GM23338 (cell line): ENCODE data around the gene SLC34A3. TPM values are rescaled to one million over a fixed set of nuclear protein-coding genes. Genes with fewer than 3 reads are reported as not detected.

ENCODE experiments used
- ATAC-seq: fragments of 200-7000 bp; cut with Tn5 transposase; 3 replicates; pipeline ENCODE4 v1.9.1; 2020
- DNase-seq: peaks from one replicate; pipeline ENCODE4 v3.0.0-alpha.2; 2015; ENCODE audit warnings: low spot score
- H2AFZ ChIP-seq: fragments of 200-600 bp; sonication (generic); 2 replicates; pipeline ENCODE4 v1.8.0; 2016; ENCODE audit warnings: antibody characterized with exemption, mild to moderate bottlenecking, moderate library complexity
- H3F3A ChIP-seq: fragments of 200-600 bp; sonication (generic); replicated peaks from 2 replicates; pipeline ENCODE4 v1.8.0; 2017; ENCODE audit warnings: antibody characterized with exemption, mixed run types, low read depth
- H3K27ac ChIP-seq: fragments of 200-600 bp; sonication (generic); 2 replicates; pipeline ENCODE4 v1.6.1; 2016; ENCODE audit warnings: low read depth
- H3K27me3 ChIP-seq: fragments of 200-600 bp; sonication (generic); 2 replicates; pipeline ENCODE4 v1.8.0; 2016; ENCODE audit warnings: mild to moderate bottlenecking, mixed run types, moderate library complexity; ENCODE audit not compliant: insufficient read depth
- H3K36me3 ChIP-seq: fragments of 200-600 bp; sonication (generic); 2 replicates; pipeline ENCODE4 v1.8.0; 2016; ENCODE audit warnings: mild to moderate bottlenecking; ENCODE audit not compliant: insufficient read depth
- H3K4me1 ChIP-seq: fragments of 200-600 bp; sonication (generic); 2 replicates; pipeline ENCODE4 v1.8.0; 2016; ENCODE audit warnings: mild to moderate bottlenecking, moderate library complexity; ENCODE audit not compliant: insufficient read depth
- H3K4me2 ChIP-seq: fragments of 200-600 bp; sonication (generic); 2 replicates; pipeline ENCODE4 v1.7.1; 2017; ENCODE audit warnings: mixed run types
- H3K4me3 ChIP-seq: fragments of 200-600 bp; sonication (generic); 2 replicates; pipeline ENCODE4 v1.6.1; 2016; ENCODE audit warnings: mixed run types
- H3K79me2 ChIP-seq: fragments of 200-600 bp; sonication (generic); replicated peaks from 2 replicates; pipeline ENCODE4 v1.8.0; 2017; ENCODE audit warnings: mild to moderate bottlenecking; ENCODE audit not compliant: insufficient read depth
- H3K9me2 ChIP-seq: fragments of 200-600 bp; sonication (generic); 2 replicates; pipeline ENCODE4 v1.8.0; 2017; ENCODE audit not compliant: insufficient read depth
- H4K20me1 ChIP-seq: fragments of 200-600 bp; sonication (generic); replicated peaks from 2 replicates; pipeline ENCODE4 v1.8.0; 2017; ENCODE audit warnings: mild to moderate bottlenecking; ENCODE audit not compliant: insufficient read depth
- H3K27ac Mint-ChIP-seq: 2 replicates; pipeline ENCODE4 v1.8.0; 2020; ENCODE audit warnings: inconsistent platforms, mild to moderate bottlenecking, moderate library complexity, mixed read lengths
- H3K27me3 Mint-ChIP-seq: 3 replicates; pipeline ENCODE4 v1.8.0; 2022; ENCODE audit warnings: low read depth, mild to moderate bottlenecking, moderate library complexity, mixed read lengths, inconsistent platforms; ENCODE audit not compliant: insufficient read depth, poor library complexity
- H3K36me3 Mint-ChIP-seq: 3 replicates; pipeline ENCODE4 v1.8.0; 2021; ENCODE audit warnings: low read depth, mild to moderate bottlenecking, inconsistent platforms, moderate library complexity, mixed read lengths
- H3K4me1 Mint-ChIP-seq: 3 replicates; pipeline ENCODE4 v1.8.0; 2020; ENCODE audit warnings: mild to moderate bottlenecking, inconsistent platforms, mixed read lengths
- H3K4me3 Mint-ChIP-seq: 3 replicates; pipeline ENCODE4 v1.8.0; 2021; ENCODE audit warnings: moderate library complexity, mild to moderate bottlenecking, inconsistent platforms, mixed read lengths
- H3K9me3 Mint-ChIP-seq: 3 replicates; pipeline ENCODE4 v1.8.0; 2020; ENCODE audit warnings: moderate library complexity, mild to moderate bottlenecking, inconsistent platforms, mixed read lengths
- CREB1 ChIP-seq: fragments of 250-450 bp; sonication (Bioruptor Pico); IDR thresholded peaks from 2 replicates; pipeline ENCODE4 v1.5.0; 2020; ENCODE audit warnings: low read depth, mild to moderate bottlenecking, moderate library complexity
- ETS1 ChIP-seq: IDR thresholded peaks from 2 replicates; pipeline ENCODE4 v1.6.1; 2016; ENCODE audit warnings: antibody characterized with exemption
- EZH2 ChIP-seq: fragments of 200-600 bp; sonication (generic); IDR thresholded peaks from one replicate; pipeline ENCODE4 v1.8.0; 2017; ENCODE audit warnings: antibody characterized with exemption, mild to moderate bottlenecking, low read depth; ENCODE audit not compliant: unreplicated experiment
- EZH2phosphoT487 ChIP-seq: fragments of 200-600 bp; sonication (generic); IDR thresholded peaks from one replicate; pipeline ENCODE4 v1.8.1; 2018; ENCODE audit warnings: antibody characterized with exemption; ENCODE audit not compliant: unreplicated experiment
- JUNB ChIP-seq: IDR thresholded peaks from one replicate; pipeline ENCODE4 v1.6.1; 2016; ENCODE audit warnings: antibody characterized with exemption; ENCODE audit not compliant: unreplicated experiment
- POLR2AphosphoS5 ChIP-seq: IDR thresholded peaks from 2 replicates; pipeline ENCODE4 v1.6.1; 2016; ENCODE audit warnings: antibody characterized with exemption, low read depth
- STAT1 ChIP-seq: IDR thresholded peaks from one replicate; pipeline ENCODE4 v1.6.1; 2016; ENCODE audit warnings: antibody characterized with exemption; ENCODE audit not compliant: unreplicated experiment
- ZNF462 ChIP-seq: fragments of 250-450 bp; sonication (Bioruptor Pico); IDR thresholded peaks from 2 replicates; pipeline ENCODE4 v1.5.0; 2020; ENCODE audit warnings: mild to moderate bottlenecking, moderate library complexity
- polyA plus RNA-seq: library from polyadenylated mRNA; unstranded; fragments of >200 nt; fragmentation: Nextera tagmentation; extraction: Ambion mirVana; gene quantifications from 2 replicates; pipeline ENCODE4 v1.2.1, GENCODE V29; 2016
- total RNA-seq: library from RNA; depleted of rRNA; stranded (reverse); fragments of >200 nt; shearing (Covaris generic); gene quantifications from 2 replicates; pipeline ENCODE4 v1.2.3, GENCODE V29; 2014

Gene SLC34A3
- total and polyA plus RNA-seq, 2 experiments from 2014 or later: not detected

- TF ChIP-seq ZNF462 (CRISPR knock-in tag) (no peak), EZH2phosphoT487 (no peak), EZH2 (no peak), JUNB (no peak), POLR2AphosphoS5 (no peak)
These were observed 40.4 kb downstream of the SLC34A3 start (continued) for GRCh38 chr9:137270929-137271695.

- Mint-ChIP-seq H3K4me3 (no peak overlapping the region), H3K4me1 (peaks cover 32% of the 10 kb centered on the region), H3K36me3 (peaks cover 31% of the 10 kb centered on the region), H3K9me3 (no peaks in the 10 kb centered on the region; the same call in 2 of the 3 replicates), H3K27ac (no peak overlapping the region), H3K27me3 (peaks cover 29% of the 10 kb centered on the region)
- Histone ChIP-seq H3K4me1 (peaks cover 6% of the 10 kb centered on the region), H4K20me1 (0 out of 2 replicates have a peak, but pooled peaks cover 9% of the 10 kb centered on the region), H2AFZ (no peak overlapping the region), H3K4me3 (no peak overlapping the region), H3K79me2 (no peaks in the 10 kb centered on the region), H3K36me3 (peaks cover 10% of the 10 kb centered on the region; the same call in 1 of the 2 replicates), H3K4me2 (no peak overlapping the region), H3K27me3 (no peaks in the 10 kb centered on the region), H3K27ac (no peak overlapping the region; the same call in 1 of the 2 replicates), H3F3A (0 out of 2 replicates have a peak, but pooled peaks cover 1% of the 10 kb centered on the region), H3K9me2 (no peaks in the 10 kb centered on the region)
- ATAC-seq: no peak
- no peak for DNase-seq
- no peak for TF ChIP-seq EZH2
- TF ChIP-seq STAT1: no peak
- no peak for TF ChIP-seq ETS1
- TF ChIP-seq POLR2AphosphoS5: no peak
- no peak for TF ChIP-seq EZH2phosphoT487
- no peak for TF ChIP-seq CREB1 (CRISPR knock-in tag)
These were observed 41.0 kb downstream of the SLC34A3 start for GRCh38 chr9:137271696-137272076.
